ENCODE data around the gene HOXD1.

The HOXD1 gene

DNA sequence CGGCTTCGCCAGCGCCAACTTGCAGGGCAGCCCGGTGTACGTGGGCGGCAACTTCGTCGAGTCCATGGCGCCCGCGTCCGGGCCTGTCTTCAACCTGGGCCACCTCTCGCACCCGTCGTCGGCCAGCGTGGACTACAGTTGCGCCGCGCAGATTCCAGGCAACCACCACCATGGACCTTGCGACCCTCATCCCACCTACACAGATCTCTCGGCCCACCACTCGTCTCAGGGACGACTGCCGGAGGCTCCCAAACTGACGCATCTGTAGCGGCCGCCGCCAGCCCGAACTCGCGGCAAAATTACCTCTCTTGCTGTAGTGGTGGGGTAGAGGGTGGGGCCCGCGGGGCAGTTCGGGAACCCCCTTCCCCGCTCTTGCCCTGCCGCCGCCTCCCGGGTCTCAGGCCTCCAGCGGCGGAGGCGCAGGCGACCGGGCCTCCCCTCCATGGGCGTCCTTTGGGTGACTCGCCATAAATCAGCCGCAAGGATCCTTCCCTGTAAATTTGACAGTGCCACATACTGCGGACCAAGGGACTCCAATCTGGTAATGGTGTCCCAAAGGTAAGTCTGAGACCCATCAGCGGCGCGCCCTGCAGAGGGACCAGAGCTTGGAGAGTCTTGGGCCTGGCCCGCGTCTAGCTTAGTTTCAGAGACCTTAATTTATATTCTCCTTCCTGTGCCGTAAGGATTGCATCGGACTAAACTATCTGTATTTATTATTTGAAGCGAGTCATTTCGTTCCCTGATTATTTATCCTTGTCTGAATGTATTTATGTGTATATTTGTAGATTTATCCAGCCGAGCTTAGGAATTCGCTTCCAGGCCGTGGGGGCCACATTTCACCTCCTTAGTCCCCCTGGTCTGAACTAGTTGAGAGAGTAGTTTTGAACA, 16.2 kb upstream of the HOXD1 start:
- H3K4me2 ChIP-seq (ENCODE audit: insufficient read depth, low read length, poor library complexity, severe bottlenecking), result no peak overlapping the region
- H2BK5ac ChIP-seq (ENCODE audit: low read length), result no peak overlapping the region
- H3K18ac ChIP-seq (ENCODE audit: low read length), result peak overlapping the region; percentile 78
- no peak overlapping the region for H3K4me3 ChIP-seq (ENCODE audit: low read length in 2 of 2)
- peak overlapping the region; percentile 90 for H3K23ac ChIP-seq (ENCODE audit: low read depth, low read length, poor library complexity)
- peaks cover 7 to 8% of the 10 kb centered on the region in 2 donors for H3K4me1 ChIP-seq (ENCODE audit: control insufficient read depth in 2 of 2, insufficient read depth in 1 of 2, low read depth in 1 of 2, low read length in 2 of 2)
- H3K27me3 ChIP-seq (ENCODE audit: control insufficient read depth in 3 of 3, insufficient read depth in 3 of 3, low read depth in 1 of 3, low read length in 3 of 3), result peaks cover 34 to 98% (median 88%) of the 10 kb centered on the region in 3 experiments
- no peak overlapping the region for H3K4ac ChIP-seq (ENCODE audit: low read length)
- H3K36me3 ChIP-seq (replicated peaks in 1 of 2; ENCODE audit: control insufficient read depth in 2 of 2, insufficient read depth in 2 of 2, low read length in 2 of 2), result no peaks in the 10 kb centered on the region
- H2BK12ac ChIP-seq (ENCODE audit: low read length), result no peak overlapping the region
- no peaks in the 10 kb centered on the region for H3K79me1 ChIP-seq (ENCODE audit: low read depth, low read length)
- no peak overlapping the region for H2BK15ac ChIP-seq (ENCODE audit: low read length)
- H3K9me3 ChIP-seq (replicated peaks in 1 of 2; ENCODE audit: control insufficient read depth in 2 of 2, insufficient read depth in 1 of 2, low read depth in 1 of 2, low read length in 2 of 2), result peaks cover 4 to 6% of the 10 kb centered on the region in 2 donors
- no peak for DNase-seq (ENCODE audit: low spot score)
- no CpG with 5 or more reads among the region's 60 CpGs for WGBS, 2 donors (ENCODE audit: extremely low coverage in 2 of 2, insufficient read length in 2 of 2, insufficient replicate concordance in 1 of 2)
- H4K8ac ChIP-seq (ENCODE audit: low read depth, low read length), result no peak overlapping the region
- H3K14ac ChIP-seq (ENCODE audit: low read length), result no peak overlapping the region
- H3K27ac ChIP-seq (replicated peaks; ENCODE audit: low read length), result no peak overlapping the region
- peak overlapping the region; percentile 85 for H2AFZ ChIP-seq (ENCODE audit: low read length)
- H3K9ac ChIP-seq (ENCODE audit: low read depth, low read length, poor library complexity), result peak overlapping the region; percentile 35
- H2AK5ac ChIP-seq (ENCODE audit: low read depth, low read length), result no peak overlapping the region
- no peak overlapping the region for H4K91ac ChIP-seq (ENCODE audit: low read depth, low read length, poor library complexity)
- no peak overlapping the region for H2BK120ac ChIP-seq (ENCODE audit: low read depth, low read length)

- Histone ChIP-seq H3K9me3 (replicated peaks in 1 of 2; ENCODE audit: control insufficient read depth in 2 of 2, insufficient read depth in 1 of 2, low read depth in 1 of 2, low read length in 2 of 2) (peaks cover 2 to 6% of the 10 kb centered on the region in 2 donors), H2AFZ (ENCODE audit: low read length) (no peak overlapping the region), H4K8ac (ENCODE audit: low read depth, low read length) (no peak overlapping the region), H2BK120ac (ENCODE audit: low read depth, low read length) (no peak overlapping the region), H3K4me3 (ENCODE audit: low read length in 2 of 2) (no peak overlapping the region), H3K4me1 (ENCODE audit: control insufficient read depth in 2 of 2, insufficient read depth in 1 of 2, low read depth in 1 of 2, low read length in 2 of 2) (peaks cover 7 to 13% of the 10 kb centered on the region in 2 donors), H3K4ac (ENCODE audit: low read length) (no peak overlapping the region), H3K36me3 (replicated peaks in 1 of 2; ENCODE audit: control insufficient read depth in 2 of 2, insufficient read depth in 2 of 2, low read length in 2 of 2) (no peaks in the 10 kb centered on the region), H3K18ac (ENCODE audit: low read length) (no peak overlapping the region), H3K9ac (ENCODE audit: low read depth, low read length, poor library complexity) (no peak overlapping the region), H3K27ac (replicated peaks; ENCODE audit: low read length) (no peak overlapping the region), H3K23ac (ENCODE audit: low read depth, low read length, poor library complexity) (no peak overlapping the region), H3K14ac (ENCODE audit: low read length) (no peak overlapping the region), H2BK12ac (ENCODE audit: low read length) (no peak overlapping the region), H2AK5ac (ENCODE audit: low read depth, low read length) (no peak overlapping the region), H3K79me1 (ENCODE audit: low read depth, low read length) (no peaks in the 10 kb centered on the region), H2BK15ac (ENCODE audit: low read length) (no peak overlapping the region), H2BK5ac (ENCODE audit: low read length) (no peak overlapping the region), H3K27me3 (ENCODE audit: control insufficient read depth in 3 of 3, insufficient read depth in 3 of 3, low read depth in 1 of 3, low read length in 3 of 3) (peaks cover 37 to 98% (median 89%) of the 10 kb centered on the region in 3 experiments), H4K91ac (ENCODE audit: low read depth, low read length, poor library complexity) (no peak overlapping the region), H3K4me2 (ENCODE audit: insufficient read depth, low read length, poor library complexity, severe bottlenecking) (no peak overlapping the region)
- no peak for DNase-seq (ENCODE audit: low spot score)
- WGBS, 2 donors (ENCODE audit: extremely low coverage in 2 of 2, insufficient read length in 2 of 2, insufficient replicate concordance in 1 of 2), result no CpG with 5 or more reads among the region's 14 CpGs
Measured at GRCh38 chr2:176172895-176173566, 15.4 kb upstream of the HOXD1 start.

DNA sequence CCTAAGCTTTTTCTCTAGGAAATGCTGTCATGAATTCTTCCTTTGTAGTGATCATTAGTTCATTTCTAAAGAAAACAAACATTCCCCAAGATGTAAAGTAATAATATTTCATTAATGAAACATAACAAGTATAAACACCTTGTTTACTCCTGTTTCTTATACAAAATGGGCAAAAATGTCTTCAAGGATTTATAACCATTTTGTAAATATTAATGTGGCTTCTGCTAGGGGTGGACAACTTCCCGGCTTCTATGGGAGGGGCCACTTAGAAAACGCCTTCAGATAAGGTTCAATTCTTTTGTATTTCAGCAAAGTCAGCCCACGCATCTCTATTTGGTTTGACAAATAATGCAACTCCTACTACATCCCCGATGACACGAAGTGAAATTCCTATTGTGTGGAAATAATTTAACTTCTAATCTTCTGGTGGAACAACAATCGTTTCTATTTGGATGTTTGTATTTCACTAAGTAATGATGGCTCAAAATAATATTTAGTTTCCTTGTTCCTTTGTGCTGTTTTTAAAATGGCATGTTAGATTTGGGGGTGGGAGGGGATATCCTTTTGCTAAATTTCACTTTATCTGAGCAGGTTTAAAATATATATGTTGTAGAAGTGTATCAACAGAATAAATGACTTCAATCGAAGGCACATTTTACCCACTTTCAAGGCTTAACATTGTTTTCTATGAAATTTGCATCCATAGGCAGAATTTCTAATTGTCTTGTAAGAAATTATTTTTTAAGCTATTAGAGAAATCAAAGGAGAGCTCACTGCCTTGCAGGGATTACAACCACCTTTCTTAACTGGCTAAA, 14.7 kb upstream of the HOXD1 start:
- Histone ChIP-seq H3K4me3 (ENCODE audit: low read length in 2 of 2) (no peak overlapping the region), H3K18ac (ENCODE audit: low read length) (no peak overlapping the region), H4K8ac (ENCODE audit: low read depth, low read length) (no peak overlapping the region), H3K27ac (replicated peaks; ENCODE audit: low read length) (no peak overlapping the region), H3K27me3 (ENCODE audit: control insufficient read depth in 3 of 3, insufficient read depth in 3 of 3, low read depth in 1 of 3, low read length in 3 of 3) (peaks cover 44 to 100% (median 94%) of the 10 kb centered on the region in 3 experiments), H2BK5ac (ENCODE audit: low read length) (no peak overlapping the region), H3K4me1 (ENCODE audit: control insufficient read depth in 2 of 2, insufficient read depth in 1 of 2, low read depth in 1 of 2, low read length in 2 of 2) (peaks cover 7 to 13% of the 10 kb centered on the region in 2 donors), H2BK15ac (ENCODE audit: low read length) (no peak overlapping the region), H3K9ac (ENCODE audit: low read depth, low read length, poor library complexity) (no peak overlapping the region), H3K79me1 (ENCODE audit: low read depth, low read length) (no peaks in the 10 kb centered on the region), H3K36me3 (replicated peaks in 1 of 2; ENCODE audit: control insufficient read depth in 2 of 2, insufficient read depth in 2 of 2, low read length in 2 of 2) (no peaks in the 10 kb centered on the region), H3K4me2 (ENCODE audit: insufficient read depth, low read length, poor library complexity, severe bottlenecking) (no peak overlapping the region), H4K91ac (ENCODE audit: low read depth, low read length, poor library complexity) (no peak overlapping the region), H3K4ac (ENCODE audit: low read length) (no peak overlapping the region), H3K9me3 (replicated peaks in 1 of 2; ENCODE audit: control insufficient read depth in 2 of 2, insufficient read depth in 1 of 2, low read depth in 1 of 2, low read length in 2 of 2) (peaks cover 2 to 6% of the 10 kb centered on the region in 2 donors), H2AK5ac (ENCODE audit: low read depth, low read length) (no peak overlapping the region), H2BK12ac (ENCODE audit: low read length) (no peak overlapping the region), H3K14ac (ENCODE audit: low read length) (no peak overlapping the region), H3K23ac (ENCODE audit: low read depth, low read length, poor library complexity) (no peak overlapping the region), H2BK120ac (ENCODE audit: low read depth, low read length) (no peak overlapping the region), H2AFZ (ENCODE audit: low read length) (no peak overlapping the region)
- no peak for DNase-seq (ENCODE audit: low spot score)
- no CpG with 5 or more reads among the region's 7 CpGs for WGBS, 2 donors (ENCODE audit: extremely low coverage in 2 of 2, insufficient read length in 2 of 2, insufficient replicate concordance in 1 of 2)
